Endothelial cell of umbilical vein (primary cell): Measurements from ENCODE around the gene MCM5. TPM values are rescaled to one million over a fixed set of nuclear protein-coding genes. Genes with fewer than 3 reads are reported as not detected.

ENCODE experiments used
- BruUV-seq: library from RNA; stranded (reverse); fragments of 400-500 nt; replicated peaks from 2 replicates; lab custom pipeline; 2021; lab: Mats Ljungman, UMichigan
- CTCF ChIA-PET: fragments of 300-600, 350-600 bp; sonication (Branson Sonifier 250); formaldehyde crosslinking; loops from one replicate; lab custom pipeline; 2021; ENCODE audit warnings: antibody characterized with exemption, inconsistent platforms; lab: Charles Lee
- POLR2A ChIA-PET: fragments of 300-600, 350-600 bp; sonication (Branson Sonifier 250); formaldehyde crosslinking; loops from one replicate; lab custom pipeline; 2021; ENCODE audit warnings: antibody characterized with exemption, inconsistent platforms; lab: Charles Lee
- DNase-seq: peaks from one replicate; pipeline ENCODE4 v3.0.0-alpha.2; 2011; ENCODE audit warnings: low read depth, low spot score
- FAIRE-seq: peaks from 2 replicates; lab custom pipeline; 2011; peaks lifted over from hg19 to GRCh38; lab: Jason Lieb, UNC
- H2AFZ ChIP-seq: 2 replicates; pipeline ENCODE4 v1.6.0; 2012; ENCODE audit warnings: low read depth, low read length, control low read depth, inconsistent platforms
- H3K27ac ChIP-seq: 2 replicates; pipeline ENCODE4 v1.5.1; 2011; ENCODE audit warnings: low read depth, mild to moderate bottlenecking, control low read depth, low read length, moderate library complexity; ENCODE audit not compliant: insufficient read depth
- H3K27me3 ChIP-seq, 2 experiments: 2 replicates each; pipeline versions ENCODE4 v1.6.0 to v1.6.1; 2011; ENCODE audit warnings: low read length in 2 of 2, mixed read lengths in 1 of 2; ENCODE audit not compliant: control insufficient read depth in 2 of 2, insufficient read depth in 2 of 2
- H3K36me3 ChIP-seq, 2 experiments: 2 replicates in 1 of 2; 3 replicates in 1 of 2; pipeline ENCODE4 v1.5.1; 2011; ENCODE audit warnings: low read length in 2 of 2, mild to moderate bottlenecking in 1 of 2, moderate library complexity in 1 of 2; ENCODE audit not compliant: control insufficient read depth in 2 of 2, insufficient read depth in 2 of 2; ENCODE audit errors: extremely low read depth in 1 of 2
- H3K4me1 ChIP-seq: 3 replicates; pipeline ENCODE4 v1.5.1; 2011; ENCODE audit warnings: mild to moderate bottlenecking, low read length; ENCODE audit not compliant: control insufficient read depth, insufficient read depth; ENCODE audit errors: extremely low read depth
- H3K4me2 ChIP-seq: 2 replicates; pipeline ENCODE4 v1.6.1; 2011; ENCODE audit warnings: low read length, control low read depth, mixed read lengths; ENCODE audit not compliant: insufficient read depth
- H3K4me3 ChIP-seq, 3 experiments: fragments of 200-600 bp in 1 of 3; sonication (generic), shearing (Covaris generic) in 1 of 3; replicated peaks in 1 of 3; 2 replicates each; pipeline ENCODE4 v1.5.1; 2011 to 2016; ENCODE audit warnings: control low read depth in 3 of 3, low read length in 3 of 3, mild to moderate bottlenecking in 2 of 3, inconsistent platforms in 1 of 3, low read depth in 1 of 3, moderate library complexity in 1 of 3; ENCODE audit not compliant: insufficient read depth in 1 of 3
- H3K79me2 ChIP-seq: 2 replicates; pipeline ENCODE4 v1.6.0; 2012; ENCODE audit warnings: low read length, inconsistent platforms; ENCODE audit not compliant: control insufficient read depth, insufficient read depth
- H3K9ac ChIP-seq: replicated peaks from 2 replicates; pipeline ENCODE3; 2011; ENCODE audit warnings: low read length, control low read depth; ENCODE audit not compliant: insufficient read depth; ENCODE audit errors: extremely low read depth
- H3K9me1 ChIP-seq: replicated peaks from 3 replicates; pipeline ENCODE4 v1.6.0; 2011; ENCODE audit warnings: mild to moderate bottlenecking, low read length; ENCODE audit not compliant: control insufficient read depth, insufficient read depth; ENCODE audit errors: extremely low read depth
- H3K9me3 ChIP-seq: replicated peaks from 2 replicates; pipeline ENCODE4 v1.5.1; 2012; ENCODE audit warnings: low read length, inconsistent platforms; ENCODE audit not compliant: control insufficient read depth, insufficient read depth
- H4K20me1 ChIP-seq: replicated peaks from 2 replicates; pipeline ENCODE3; 2011; ENCODE audit warnings: mild to moderate bottlenecking, low read length; ENCODE audit not compliant: control insufficient read depth, insufficient read depth; ENCODE audit errors: extremely low read depth
- EZH2 ChIP-seq: IDR thresholded peaks from 2 replicates; pipeline ENCODE4 v1.6.1; 2012; ENCODE audit warnings: borderline replicate concordance, low read depth, mild to moderate bottlenecking, moderate library complexity, low read length, inconsistent platforms; ENCODE audit not compliant: severe bottlenecking
- FOS ChIP-seq: IDR thresholded peaks from 2 replicates; pipeline ENCODE4 v1.6.1; 2011; ENCODE audit warnings: mild to moderate bottlenecking, low read length, moderate library complexity, borderline replicate concordance; ENCODE audit not compliant: insufficient read depth
- GATA2 ChIP-seq: IDR thresholded peaks from 2 replicates; pipeline ENCODE4 v1.7.0; 2011; ENCODE audit warnings: low read depth, mild to moderate bottlenecking, moderate library complexity, mixed read lengths, low read length; ENCODE audit not compliant: insufficient read length, insufficient read depth
- JUN ChIP-seq: IDR thresholded peaks from 2 replicates; pipeline ENCODE4 v1.6.1; 2011; ENCODE audit warnings: borderline replicate concordance, low read depth; ENCODE audit not compliant: insufficient read length, insufficient read depth
- MYC ChIP-seq: IDR thresholded peaks from one replicate; pipeline ENCODE4 v1.6.1; 2011; ENCODE audit warnings: mild to moderate bottlenecking, low read depth, low read length
- POLR2A ChIP-seq: IDR thresholded peaks from 2 replicates; pipeline ENCODE4 v1.6.1; 2012; ENCODE audit warnings: low read depth, mild to moderate bottlenecking, control low read depth, low read length
- POLR2AphosphoS5 ChIP-seq: IDR thresholded peaks from 2 replicates; pipeline ENCODE4 v1.6.1; 2012; ENCODE audit warnings: low read depth, mild to moderate bottlenecking, control low read depth, low read length, moderate library complexity; ENCODE audit not compliant: insufficient read depth
- dilution Hi-C: fragments of 300-500 bp; cut with MboI; formaldehyde crosslinking; loops from one replicate; pipeline ENCODE4 v1.15.0; 2019; ENCODE audit warnings: low sequenced_read_pairs; ENCODE audit not compliant: extremely low pct_ligation_motif_present
- intact Hi-C: fragments of 100-400 bp; cut with micrococcal nuclease; formaldehyde crosslinking; loops from one replicate; pipeline ENCODE4 v1.10.0; 2022
- polyA plus RNA-seq, 4 experiments: library from polyadenylated mRNA; depleted of rRNA in 3 of 4; stranded (reverse) in 3 of 4; unstranded in 1 of 4; fragments of >200 nt; gene quantifications; 2 replicates each; pipeline versions ENCODE4 v1.2.1 to v1.2.3, GENCODE V29; 2011 to 2012; ENCODE audit warnings: missing spikeins in 1 of 4
- total RNA-seq: library from RNA; stranded (reverse); gene quantifications from 2 replicates; pipeline ENCODE4 v1.2.3, GENCODE V29; 2021
- TF ChIP-seq, protein P1 (sequence below), 2 donors: IDR thresholded peaks; 1 replicate in 1 of 2; 2 replicates in 1 of 2; pipeline ENCODE4 v1.5.1; 2011; ENCODE audit warnings: low read length in 2 of 2, mild to moderate bottlenecking in 2 of 2, moderate library complexity in 2 of 2, control low read depth in 1 of 2, inconsistent platforms in 1 of 2, low read depth in 1 of 2; ENCODE audit not compliant: insufficient read depth in 1 of 2; ENCODE audit errors: extremely low read depth in 1 of 2
- TF ChIP-seq, protein P2 (sequence below): IDR thresholded peaks from 2 replicates; pipeline ENCODE4 v1.6.1; 2011; ENCODE audit not compliant: insufficient read depth, insufficient read length

Gene MCM5
- total and polyA plus RNA-seq, 2 donors (not counting 3 experiments of a cell fraction or from before 2014, with no cell fraction given): 67.8 to 111 TPM

DNA sequence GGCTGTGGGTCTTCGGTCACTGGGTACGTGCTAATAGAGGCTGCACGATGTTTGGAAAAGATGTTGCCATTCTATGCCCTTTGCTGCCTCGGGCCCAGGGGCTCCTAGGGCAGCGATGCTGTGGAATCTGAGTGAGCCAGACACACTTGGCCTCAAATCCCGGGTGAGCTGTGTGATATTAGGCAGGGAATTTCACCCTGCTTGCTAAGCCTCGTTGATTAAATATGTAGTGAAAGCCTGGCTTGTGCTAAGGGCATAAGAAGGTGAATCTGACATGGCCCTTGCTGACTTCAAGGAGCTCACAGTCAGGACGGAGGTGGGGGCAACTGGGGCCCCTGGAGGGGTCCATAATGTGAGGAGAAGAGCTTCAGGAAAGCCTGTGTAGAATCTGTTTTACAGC lies 24.4 kb upstream of the MCM5 start:
- no peak for DNase-seq
- Histone ChIP-seq H4K20me1 (no peaks in the 10 kb centered on the region), H2AFZ (no peak overlapping the region), H3K9ac (no peak overlapping the region), H3K36me3 (no peaks in the 10 kb centered on the region), H3K4me3 (no peak overlapping the region), H3K4me2 (no peak overlapping the region), H3K9me1 (no peaks in the 10 kb centered on the region), H3K27me3 (no peaks in the 10 kb centered on the region), H3K4me1 (peaks cover 25% of the 10 kb centered on the region), H3K9me3 (no peaks in the 10 kb centered on the region), H3K79me2 (no peaks in the 10 kb centered on the region), H3K27ac (no peak overlapping the region)
- CTCF ChIA-PET: interaction anchor here (0.9 to 2.4 kb wide), 3 partner anchors 15 to 24 kb away, joined by 4 to 9 read pairs (median 8); no protein-coding TSS in a partner anchor
- no TSS peak for BruUV-seq
- dilution Hi-C loops (no loop called here), intact Hi-C loops (no loop called here)
- POLR2A ChIA-PET: interaction anchor here (0.7 kb wide), 1 partner anchor 45 kb away, joined by 3 read pairs; no protein-coding TSS in a partner anchor
- FAIRE-seq: no peak
- TF ChIP-seq FOS: no peak
- TF ChIP-seq MYC: no peak
- no peak for TF ChIP-seq POLR2A
- TF ChIP-seq GATA2: no peak
- no peak for TF ChIP-seq EZH2
- no peak for TF ChIP-seq POLR2AphosphoS5

DNA sequence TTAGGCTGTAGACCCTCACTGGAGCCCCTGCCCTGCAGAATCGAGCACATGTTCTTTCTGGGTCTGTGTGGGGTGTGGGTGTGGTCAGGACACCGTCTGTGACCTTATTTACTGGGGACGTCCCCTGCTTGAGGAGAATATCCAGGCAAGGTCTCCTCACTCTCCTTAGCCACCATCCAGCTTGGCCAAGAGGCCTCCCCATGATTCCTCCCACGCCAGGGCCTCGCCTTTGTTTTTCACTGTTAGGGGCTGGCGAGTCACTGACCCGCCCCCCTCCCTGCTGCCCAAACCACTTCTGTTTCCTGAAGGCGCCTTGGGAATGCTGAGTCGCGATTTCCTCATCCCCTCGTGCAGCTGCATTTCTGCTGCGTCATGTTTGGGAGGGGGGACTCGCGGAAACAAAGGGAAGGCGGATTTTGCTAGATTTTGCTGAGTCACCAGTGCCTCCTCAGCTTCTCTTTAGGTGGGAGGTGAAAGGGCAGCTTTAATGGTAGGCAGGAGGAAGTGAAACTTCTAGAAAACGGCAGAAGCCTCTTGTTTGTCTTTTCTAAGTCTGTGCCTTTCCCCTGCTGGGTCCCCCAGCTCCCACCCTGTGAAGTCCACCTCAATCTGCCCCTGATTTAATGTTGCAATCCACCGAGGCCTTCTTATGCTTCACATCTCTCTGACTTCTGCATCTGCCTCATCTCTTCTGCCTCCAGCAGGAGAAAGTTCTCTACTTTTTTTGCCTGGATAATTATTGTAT lies 23.0 kb upstream of the MCM5 start:
- Histone ChIP-seq H3K36me3 (no peaks in the 10 kb centered on the region), H4K20me1 (no peaks in the 10 kb centered on the region), H3K9me3 (no peaks in the 10 kb centered on the region), H3K27ac (peak overlapping the region; percentile 94), H3K9me1 (no peaks in the 10 kb centered on the region), H3K9ac (peak overlapping the region; percentile 61), H3K4me1 (peaks cover 35% of the 10 kb centered on the region), H2AFZ (peak overlapping the region; percentile 58), H3K27me3 (no peaks in the 10 kb centered on the region), H3K4me2 (peak overlapping the region; percentile 4), H3K4me3 (no peak overlapping the region), H3K79me2 (peaks cover 8% of the 10 kb centered on the region)
- POLR2A ChIA-PET: no interaction called here
- FAIRE-seq (peak; percentile 93), DNase-seq (peak; percentile 99)
- dilution Hi-C loops: no loop called here
- TF ChIP-seq JUN (peak; percentile 70), POLR2A (peak; percentile 39), POLR2AphosphoS5 (peak; percentile 80), GATA2 (no peak), MYC (peak; percentile 89), EZH2 (no peak), FOS (peak; percentile 50)
- TF ChIP-seq, protein P1, sequence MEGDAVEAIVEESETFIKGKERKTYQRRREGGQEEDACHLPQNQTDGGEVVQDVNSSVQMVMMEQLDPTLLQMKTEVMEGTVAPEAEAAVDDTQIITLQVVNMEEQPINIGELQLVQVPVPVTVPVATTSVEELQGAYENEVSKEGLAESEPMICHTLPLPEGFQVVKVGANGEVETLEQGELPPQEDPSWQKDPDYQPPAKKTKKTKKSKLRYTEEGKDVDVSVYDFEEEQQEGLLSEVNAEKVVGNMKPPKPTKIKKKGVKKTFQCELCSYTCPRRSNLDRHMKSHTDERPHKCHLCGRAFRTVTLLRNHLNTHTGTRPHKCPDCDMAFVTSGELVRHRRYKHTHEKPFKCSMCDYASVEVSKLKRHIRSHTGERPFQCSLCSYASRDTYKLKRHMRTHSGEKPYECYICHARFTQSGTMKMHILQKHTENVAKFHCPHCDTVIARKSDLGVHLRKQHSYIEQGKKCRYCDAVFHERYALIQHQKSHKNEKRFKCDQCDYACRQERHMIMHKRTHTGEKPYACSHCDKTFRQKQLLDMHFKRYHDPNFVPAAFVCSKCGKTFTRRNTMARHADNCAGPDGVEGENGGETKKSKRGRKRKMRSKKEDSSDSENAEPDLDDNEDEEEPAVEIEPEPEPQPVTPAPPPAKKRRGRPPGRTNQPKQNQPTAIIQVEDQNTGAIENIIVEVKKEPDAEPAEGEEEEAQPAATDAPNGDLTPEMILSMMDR (IDR thresholded peaks at IDR 0.05; ENCODE audit: extremely low read depth in 1 of 2, insufficient read depth in 1 of 2, low read depth in 1 of 2, low read length in 2 of 2): no peak
- TF ChIP-seq, protein P2, sequence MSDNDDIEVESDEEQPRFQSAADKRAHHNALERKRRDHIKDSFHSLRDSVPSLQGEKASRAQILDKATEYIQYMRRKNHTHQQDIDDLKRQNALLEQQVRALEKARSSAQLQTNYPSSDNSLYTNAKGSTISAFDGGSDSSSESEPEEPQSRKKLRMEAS: peak; percentile 62
- intact Hi-C loops: no loop called here
- CTCF ChIA-PET: interaction anchor here (0.7 to 2.4 kb wide), 6 partner anchors 21 to 54 kb away, joined by 3 to 9 read pairs (median 3); no protein-coding TSS in a partner anchor
- BruUV-seq: no TSS peak
